HCT116 (cell line): Measurements from ENCODE around the gene TMEM131. TPM values are rescaled to one million over a fixed set of nuclear protein-coding genes. Genes with fewer than 3 reads are reported as not detected.

Source experiments
- ATAC-seq: fragments of 200-7000 bp; cut with Tn5 transposase; 2 replicates; pipeline ENCODE4 v1.9.1; 2020; ENCODE audit warnings: mild to moderate bottlenecking, moderate library complexity
- BruUV-seq: library from RNA; stranded (reverse); fragments of 400-500 nt; replicated peaks from 2 replicates; lab custom pipeline; 2021; lab: Mats Ljungman, UMichigan
- CTCF ChIA-PET: fragments of 300-600 bp; sonication (Branson Sonifier 250); formaldehyde crosslinking; loops from one replicate; lab custom pipeline; 2021; ENCODE audit warnings: antibody characterized with exemption; lab: Charles Lee
- POLR2A ChIA-PET: fragments of 300-600, 350-600 bp; sonication (Branson Sonifier 250); formaldehyde crosslinking; loops from one replicate; lab custom pipeline; 2021; ENCODE audit warnings: antibody characterized with exemption; lab: Charles Lee
- RAD21 ChIA-PET, 2 experiments: fragments of 300-600 bp; sonication (Branson Sonifier 250); formaldehyde crosslinking; loops; one replicate each; lab custom pipeline; 2023; ENCODE audit warnings: low total read pairs in 2 of 2; ENCODE audit not compliant: uncharacterized antibody in 2 of 2, unreplicated experiment in 2 of 2, low non-redundant PET in 1 of 2; lab: Charles Lee
- DNase-seq: peaks from one replicate; pipeline ENCODE4 v3.0.0-alpha.2; 2010; ENCODE audit warnings: low read depth, low spot score
- H2AFZ ChIP-seq: fragments of 200-600 bp; shearing (Covaris generic), sonication (generic); 2 replicates; pipeline ENCODE4 v1.6.1; 2017; ENCODE audit warnings: low read depth, mixed run types, mixed read lengths, antibody characterized with exemption, low read length; ENCODE audit not compliant: poor library complexity, severe bottlenecking
- H3K27ac ChIP-seq: 2 replicates; pipeline ENCODE4 v1.5.1; 2012; ENCODE audit warnings: low read depth, low read length
- H3K27me3 ChIP-seq: fragments of 200-600 bp; sonication (generic); 2 replicates; pipeline ENCODE4 v1.6.1; 2016; ENCODE audit warnings: mixed run types, low read length, mixed read lengths; ENCODE audit not compliant: insufficient read depth
- H3K36me3 ChIP-seq, 2 experiments: fragments of 200-500 bp in 1 of 2; fragments of 200-600 bp in 1 of 2; sonication (Bioruptor generic) in 1 of 2; sonication (generic) in 1 of 2; 2 replicates each; pipeline versions ENCODE4 v1.5.1 to v1.6.1; 2014 to 2016; ENCODE audit warnings: low read length in 2 of 2, inconsistent platforms in 1 of 2, mixed read lengths in 1 of 2, mixed run types in 1 of 2; ENCODE audit not compliant: insufficient read depth in 2 of 2, control insufficient read depth in 1 of 2
- H3K4me1 ChIP-seq, 2 experiments: fragments of 200-600 bp in 1 of 2; sonication (generic) in 1 of 2; 2 replicates each; pipeline versions ENCODE4 v1.5.1 to v1.6.1; 2012 to 2017; ENCODE audit warnings: low read length in 2 of 2, inconsistent platforms in 1 of 2, mild to moderate bottlenecking in 1 of 2, mixed read lengths in 1 of 2, mixed run types in 1 of 2, moderate library complexity in 1 of 2; ENCODE audit not compliant: insufficient read depth in 2 of 2, control insufficient read depth in 1 of 2
- H3K4me2 ChIP-seq: fragments of 200-600 bp; sonication (generic); 2 replicates; pipeline ENCODE4 v1.6.1; 2017; ENCODE audit warnings: mixed run types, low read length, mixed read lengths
- H3K4me3 ChIP-seq, 2 experiments: fragments of 200-600 bp in 1 of 2; sonication (generic) in 1 of 2; replicated peaks in 1 of 2; 2 replicates each; pipeline ENCODE4 v1.5.1; 2011 to 2016; ENCODE audit warnings: low read length in 2 of 2, control low read depth in 1 of 2, low read depth in 1 of 2, mild to moderate bottlenecking in 1 of 2, mixed read lengths in 1 of 2, mixed run types in 1 of 2
- H3K79me2 ChIP-seq: fragments of 200-600 bp; sonication (generic); 2 replicates; pipeline ENCODE4 v1.6.1; 2017; ENCODE audit warnings: mild to moderate bottlenecking, mixed run types, low read length, moderate library complexity, mixed read lengths; ENCODE audit not compliant: insufficient read depth
- H3K9ac ChIP-seq: fragments of 200-600 bp; sonication (generic); 2 replicates; pipeline ENCODE4 v1.6.1; 2016; ENCODE audit warnings: low read length, mixed read lengths
- H3K9me2 ChIP-seq: fragments of 200-600 bp; sonication (generic), shearing (Covaris generic); 2 replicates; pipeline ENCODE4 v1.6.1; 2017; ENCODE audit warnings: mixed run types, mild to moderate bottlenecking, moderate library complexity; ENCODE audit not compliant: insufficient read depth
- H3K9me3 ChIP-seq, 2 experiments: fragments of 200-500 bp in 1 of 2; fragments of 200-600 bp in 1 of 2; sonication (Bioruptor generic) in 1 of 2; sonication (generic) in 1 of 2; 2 replicates each; pipeline ENCODE4 v1.6.1; 2014 to 2017; ENCODE audit warnings: low read length in 2 of 2, mixed read lengths in 2 of 2, inconsistent platforms in 1 of 2, low read depth in 1 of 2, mild to moderate bottlenecking in 1 of 2, mixed run types in 1 of 2, moderate library complexity in 1 of 2; ENCODE audit not compliant: control insufficient read depth in 1 of 2, insufficient read depth in 1 of 2
- H4K20me1 ChIP-seq: fragments of 200-600 bp; sonication (generic), shearing (Covaris generic); 2 replicates; pipeline ENCODE4 v1.6.1; 2017; ENCODE audit warnings: mixed run types, mild to moderate bottlenecking, moderate library complexity; ENCODE audit not compliant: insufficient read depth
- CBX3 ChIP-seq: IDR thresholded peaks from 2 replicates; pipeline ENCODE4 v1.6.1; 2012; ENCODE audit warnings: low read depth
- EGR1 ChIP-seq: IDR thresholded peaks from 2 replicates; pipeline ENCODE4 v1.6.1; 2012; ENCODE audit warnings: low read depth
- ELF1 ChIP-seq: IDR thresholded peaks from 2 replicates; pipeline ENCODE4 v1.6.1; 2012; ENCODE audit warnings: low read depth, borderline replicate concordance
- EZH2 ChIP-seq: fragments of 200-600 bp; sonication (generic); IDR thresholded peaks from 2 replicates; pipeline ENCODE4 v1.6.1; 2017; ENCODE audit warnings: antibody characterized with exemption, mixed run types
- FOSL1 ChIP-seq: IDR thresholded peaks from 2 replicates; pipeline ENCODE4 v1.6.1; 2012; ENCODE audit warnings: low read depth
- JUND ChIP-seq: IDR thresholded peaks from 2 replicates; pipeline ENCODE4 v1.6.1; 2012
- POLR2A ChIP-seq: IDR thresholded peaks from 2 replicates; pipeline ENCODE4 v1.7.0; 2011; ENCODE audit warnings: borderline replicate concordance; ENCODE audit not compliant: insufficient read depth, insufficient read length; ENCODE audit errors: extremely low read depth
- SIN3A ChIP-seq: IDR thresholded peaks from 2 replicates; pipeline ENCODE4 v1.6.1; 2012; ENCODE audit warnings: low read depth
- SP1 ChIP-seq: IDR thresholded peaks from 2 replicates; pipeline ENCODE4 v1.6.1; 2012; ENCODE audit warnings: low read depth
- SRF ChIP-seq: IDR thresholded peaks from 2 replicates; pipeline ENCODE4 v1.6.1; 2012; ENCODE audit warnings: low read depth
- TCF7L2 ChIP-seq: IDR thresholded peaks from 2 replicates; pipeline ENCODE4 v1.7.0; 2011; ENCODE audit warnings: borderline replicate concordance, inconsistent platforms; ENCODE audit not compliant: insufficient read depth, insufficient read length; ENCODE audit errors: extremely low read depth
- YY1 ChIP-seq: IDR thresholded peaks from 2 replicates; pipeline ENCODE4 v1.6.1; 2011; ENCODE audit warnings: low read length, low read depth, moderate library complexity, mild to moderate bottlenecking; ENCODE audit not compliant: insufficient replicate concordance; ENCODE audit errors: extremely low read depth
- ZFX ChIP-seq: fragments of 450-650 bp; IDR thresholded peaks from 2 replicates; pipeline ENCODE4 v1.6.1; 2017
- intact Hi-C: fragments of 100-400 bp; cut with micrococcal nuclease; formaldehyde crosslinking; loops from 2 replicates; pipeline ENCODE4 v1.10.0; 2022
- total RNA-seq: library from RNA; stranded (reverse); gene quantifications from one replicate; pipeline ENCODE4 v1.2.1, GENCODE V29; 2021; ENCODE audit not compliant: unreplicated experiment
- TF ChIP-seq, protein P1 (sequence below), 3 experiments: fragments of 200-600 bp in 1 of 3; sonication (generic) in 1 of 3; IDR thresholded peaks in 2 of 3; conservative IDR thresholded peaks in 1 of 3; 2 replicates each; pipeline ENCODE4 v1.5.1; 2012 to 2017; ENCODE audit warnings: low read depth in 2 of 3, low read length in 2 of 3, antibody characterized with exemption in 1 of 3, borderline replicate concordance in 1 of 3, control low read depth in 1 of 3, mild to moderate bottlenecking in 1 of 3, mixed read lengths in 1 of 3, mixed run types in 1 of 3, moderate library complexity in 1 of 3; ENCODE audit not compliant: insufficient read depth in 1 of 3
- TF ChIP-seq, protein P2 (sequence below): IDR thresholded peaks from 2 replicates; pipeline ENCODE4 v1.6.1; 2011; ENCODE audit warnings: mild to moderate bottlenecking, low read length, moderate library complexity; ENCODE audit not compliant: insufficient replicate concordance; ENCODE audit errors: extremely low read depth
- TF ChIP-seq, protein P3 (sequence below): IDR thresholded peaks from 2 replicates; pipeline ENCODE4 v1.6.1; 2012
- TF ChIP-seq, protein P4 (sequence below): IDR thresholded peaks from 2 replicates; pipeline ENCODE4 v1.6.1; 2012; ENCODE audit warnings: low read depth

TMEM131 gene
- total RNA-seq, 1 experiment from 2014 or later, result 51.5 TPM

DNA sequence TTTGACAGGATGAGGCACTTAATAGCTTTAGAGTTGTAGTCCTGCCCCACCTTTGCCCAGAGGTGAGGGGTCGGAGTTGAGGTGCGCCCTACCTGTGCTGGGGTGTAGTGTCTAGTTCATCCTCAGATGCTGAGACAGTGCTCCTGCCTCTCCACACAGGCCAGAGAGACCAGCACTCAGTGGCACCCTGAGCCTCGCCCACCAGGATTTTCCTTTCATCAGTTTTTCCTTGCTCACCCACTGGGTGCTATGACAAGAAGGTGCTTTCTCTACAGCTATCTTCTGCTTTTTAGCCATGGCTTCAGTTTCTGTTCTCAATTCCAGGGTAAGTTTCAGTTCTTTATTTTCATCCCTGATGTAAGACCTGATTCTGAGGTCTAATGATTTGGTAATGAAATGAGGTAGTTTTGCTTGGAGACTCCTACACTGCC lies 16.8 kb upstream of the TMEM131 start:
- DNase-seq (no peak), ATAC-seq (no peak)
- no peaks in the 10 kb centered on the region for H4K20me1 ChIP-seq
- H3K79me2 ChIP-seq, result no peaks in the 10 kb centered on the region
- CTCF ChIA-PET, result no interaction called here
- no peak overlapping the region for H3K4me2 ChIP-seq
- intact Hi-C loops, result no loop called here
- H3K9me3 ChIP-seq, result no peaks in the 10 kb centered on the region
- BruUV-seq, result no TSS peak
- no peaks in the 10 kb centered on the region for H3K27me3 ChIP-seq
- H3K4me3 ChIP-seq, result no peak overlapping the region
- no peak overlapping the region for H3K9ac ChIP-seq
- TF ChIP-seq SRF, result no peak
- no peak for TF ChIP-seq FOSL1
- no peak for TF ChIP-seq POLR2A
- TF ChIP-seq TCF7L2, result no peak
- TF ChIP-seq, protein P1, sequence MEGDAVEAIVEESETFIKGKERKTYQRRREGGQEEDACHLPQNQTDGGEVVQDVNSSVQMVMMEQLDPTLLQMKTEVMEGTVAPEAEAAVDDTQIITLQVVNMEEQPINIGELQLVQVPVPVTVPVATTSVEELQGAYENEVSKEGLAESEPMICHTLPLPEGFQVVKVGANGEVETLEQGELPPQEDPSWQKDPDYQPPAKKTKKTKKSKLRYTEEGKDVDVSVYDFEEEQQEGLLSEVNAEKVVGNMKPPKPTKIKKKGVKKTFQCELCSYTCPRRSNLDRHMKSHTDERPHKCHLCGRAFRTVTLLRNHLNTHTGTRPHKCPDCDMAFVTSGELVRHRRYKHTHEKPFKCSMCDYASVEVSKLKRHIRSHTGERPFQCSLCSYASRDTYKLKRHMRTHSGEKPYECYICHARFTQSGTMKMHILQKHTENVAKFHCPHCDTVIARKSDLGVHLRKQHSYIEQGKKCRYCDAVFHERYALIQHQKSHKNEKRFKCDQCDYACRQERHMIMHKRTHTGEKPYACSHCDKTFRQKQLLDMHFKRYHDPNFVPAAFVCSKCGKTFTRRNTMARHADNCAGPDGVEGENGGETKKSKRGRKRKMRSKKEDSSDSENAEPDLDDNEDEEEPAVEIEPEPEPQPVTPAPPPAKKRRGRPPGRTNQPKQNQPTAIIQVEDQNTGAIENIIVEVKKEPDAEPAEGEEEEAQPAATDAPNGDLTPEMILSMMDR (IDR thresholded peaks at IDR 0.05 in 2 of 3, conservative IDR thresholded peaks at IDR 0.05 in 1 of 3; ENCODE audit: borderline replicate concordance in 1 of 3, insufficient read depth in 1 of 3, low read depth in 2 of 3, low read length in 2 of 3), result no peak
- TF ChIP-seq, protein P2, sequence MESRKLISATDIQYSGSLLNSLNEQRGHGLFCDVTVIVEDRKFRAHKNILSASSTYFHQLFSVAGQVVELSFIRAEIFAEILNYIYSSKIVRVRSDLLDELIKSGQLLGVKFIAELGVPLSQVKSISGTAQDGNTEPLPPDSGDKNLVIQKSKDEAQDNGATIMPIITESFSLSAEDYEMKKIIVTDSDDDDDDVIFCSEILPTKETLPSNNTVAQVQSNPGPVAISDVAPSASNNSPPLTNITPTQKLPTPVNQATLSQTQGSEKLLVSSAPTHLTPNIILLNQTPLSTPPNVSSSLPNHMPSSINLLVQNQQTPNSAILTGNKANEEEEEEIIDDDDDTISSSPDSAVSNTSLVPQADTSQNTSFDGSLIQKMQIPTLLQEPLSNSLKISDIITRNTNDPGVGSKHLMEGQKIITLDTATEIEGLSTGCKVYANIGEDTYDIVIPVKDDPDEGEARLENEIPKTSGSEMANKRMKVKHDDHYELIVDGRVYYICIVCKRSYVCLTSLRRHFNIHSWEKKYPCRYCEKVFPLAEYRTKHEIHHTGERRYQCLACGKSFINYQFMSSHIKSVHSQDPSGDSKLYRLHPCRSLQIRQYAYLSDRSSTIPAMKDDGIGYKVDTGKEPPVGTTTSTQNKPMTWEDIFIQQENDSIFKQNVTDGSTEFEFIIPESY, result no peak
- no peak for TF ChIP-seq SP1
- no peak for TF ChIP-seq CBX3
- TF ChIP-seq, protein P3, sequence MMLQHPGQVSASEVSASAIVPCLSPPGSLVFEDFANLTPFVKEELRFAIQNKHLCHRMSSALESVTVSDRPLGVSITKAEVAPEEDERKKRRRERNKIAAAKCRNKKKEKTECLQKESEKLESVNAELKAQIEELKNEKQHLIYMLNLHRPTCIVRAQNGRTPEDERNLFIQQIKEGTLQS, result no peak
- no peak for TF ChIP-seq EZH2
- TF ChIP-seq, protein P4, sequence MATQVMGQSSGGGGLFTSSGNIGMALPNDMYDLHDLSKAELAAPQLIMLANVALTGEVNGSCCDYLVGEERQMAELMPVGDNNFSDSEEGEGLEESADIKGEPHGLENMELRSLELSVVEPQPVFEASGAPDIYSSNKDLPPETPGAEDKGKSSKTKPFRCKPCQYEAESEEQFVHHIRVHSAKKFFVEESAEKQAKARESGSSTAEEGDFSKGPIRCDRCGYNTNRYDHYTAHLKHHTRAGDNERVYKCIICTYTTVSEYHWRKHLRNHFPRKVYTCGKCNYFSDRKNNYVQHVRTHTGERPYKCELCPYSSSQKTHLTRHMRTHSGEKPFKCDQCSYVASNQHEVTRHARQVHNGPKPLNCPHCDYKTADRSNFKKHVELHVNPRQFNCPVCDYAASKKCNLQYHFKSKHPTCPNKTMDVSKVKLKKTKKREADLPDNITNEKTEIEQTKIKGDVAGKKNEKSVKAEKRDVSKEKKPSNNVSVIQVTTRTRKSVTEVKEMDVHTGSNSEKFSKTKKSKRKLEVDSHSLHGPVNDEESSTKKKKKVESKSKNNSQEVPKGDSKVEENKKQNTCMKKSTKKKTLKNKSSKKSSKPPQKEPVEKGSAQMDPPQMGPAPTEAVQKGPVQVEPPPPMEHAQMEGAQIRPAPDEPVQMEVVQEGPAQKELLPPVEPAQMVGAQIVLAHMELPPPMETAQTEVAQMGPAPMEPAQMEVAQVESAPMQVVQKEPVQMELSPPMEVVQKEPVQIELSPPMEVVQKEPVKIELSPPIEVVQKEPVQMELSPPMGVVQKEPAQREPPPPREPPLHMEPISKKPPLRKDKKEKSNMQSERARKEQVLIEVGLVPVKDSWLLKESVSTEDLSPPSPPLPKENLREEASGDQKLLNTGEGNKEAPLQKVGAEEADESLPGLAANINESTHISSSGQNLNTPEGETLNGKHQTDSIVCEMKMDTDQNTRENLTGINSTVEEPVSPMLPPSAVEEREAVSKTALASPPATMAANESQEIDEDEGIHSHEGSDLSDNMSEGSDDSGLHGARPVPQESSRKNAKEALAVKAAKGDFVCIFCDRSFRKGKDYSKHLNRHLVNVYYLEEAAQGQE, result no peak
- no peak for TF ChIP-seq JUND
- no peak for TF ChIP-seq ZFX
- no peak for TF ChIP-seq YY1
- TF ChIP-seq EGR1, result no peak
- TF ChIP-seq ELF1, result no peak
- no peak for TF ChIP-seq SIN3A
- TF ChIP-seq, all 23 proteins: peak for 0
- no peaks in the 10 kb centered on the region for H3K9me2 ChIP-seq
- POLR2A ChIA-PET, result no interaction called here
- H3K4me1 ChIP-seq, result no peaks in the 10 kb centered on the region
- RAD21 ChIA-PET, result no interaction called here
- no peaks in the 10 kb centered on the region for H3K36me3 ChIP-seq
- no peak overlapping the region for H2AFZ ChIP-seq
- H3K27ac ChIP-seq, result no peak overlapping the region
